ENCODE data around the gene ZNF296. TPM values are rescaled to one million over a fixed set of nuclear protein-coding genes. Genes with fewer than 3 reads are reported as not detected.

The ZNF296 gene
- total RNA-seq, 6 donors from 2014 or later, result 1.5 to 7.3 (median 2.4) TPM

DNA sequence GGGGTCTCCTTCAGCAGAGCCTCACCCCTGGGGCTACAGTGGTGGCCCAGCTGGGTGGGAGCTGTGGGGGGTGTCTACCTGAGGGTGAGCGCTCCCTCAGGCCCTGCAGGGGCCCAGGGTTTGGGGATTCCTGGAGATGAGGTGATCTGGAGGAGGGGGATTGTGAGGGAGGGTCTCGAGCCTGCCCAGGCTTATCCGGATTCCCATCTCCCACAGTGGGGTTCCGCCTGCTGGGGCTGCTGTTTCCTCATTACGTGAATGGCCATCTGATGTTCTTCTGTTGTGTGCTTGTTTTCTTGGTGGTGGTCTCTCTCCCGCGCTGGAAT is 21.1 kb upstream of the ZNF296 start:
- H3K9me3 ChIP-seq, result no peaks in the 10 kb centered on the region
- H3K4me3 ChIP-seq, result no peak overlapping the region
- DNase-seq, result no peak
- TF ChIP-seq POLR2A (IDR thresholded peaks at IDR 0.05) (no peak), CTCF (IDR thresholded peaks at IDR 0.05) (no peak), EP300 (IDR thresholded peaks at IDR 0.05) (no peak), POLR2AphosphoS5 (IDR thresholded peaks at IDR 0.05) (no peak)
- no peak for ATAC-seq (ENCODE audit: low FRiP score in 2 of 2)
- peaks cover 38 to 73% (median 50%) of the 10 kb centered on the region in 4 donors for H3K4me1 ChIP-seq
- peak overlapping the region in 2 of 4 donors; percentile 12 to 80 for H3K27ac ChIP-seq
- no peaks in the 10 kb centered on the region for H3K27me3 ChIP-seq
- no peaks in the 10 kb centered on the region for H3K36me3 ChIP-seq
- WGBS, 2 donors, result 81 to 92% methylated on average over 3 to 7 of the region's 7 CpGs

DNA sequence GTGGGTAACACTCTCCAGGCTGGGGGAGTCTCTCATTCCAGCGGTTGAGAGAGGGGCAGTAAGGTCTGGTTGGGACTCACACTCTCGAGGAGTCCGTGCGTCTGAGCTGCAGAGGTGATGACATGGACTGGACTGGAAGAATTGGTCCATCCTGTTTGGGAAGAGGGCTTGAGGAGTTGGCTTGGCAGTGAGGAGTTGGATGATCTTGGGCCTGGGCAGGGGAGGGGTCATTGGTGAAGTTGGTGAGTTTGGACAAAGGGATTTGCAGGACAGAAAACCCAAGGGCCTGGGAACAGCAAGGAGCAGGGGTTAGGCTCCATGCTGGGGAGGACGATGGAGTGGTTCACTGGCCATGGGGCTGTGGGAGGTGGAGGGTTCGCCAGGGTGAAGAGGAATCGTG is 20.4 kb upstream of the ZNF296 start:
- no peak overlapping the region for H3K27ac ChIP-seq
- no peak overlapping the region for H3K4me3 ChIP-seq
- no peaks in the 10 kb centered on the region for H3K27me3 ChIP-seq
- DNase-seq (no peak), ATAC-seq (ENCODE audit: low FRiP score in 2 of 2) (no peak)
- WGBS, 2 donors, result 88 to 89% methylated on average over 7 of the region's 7 CpGs
- peaks cover 38 to 66% (median 50%) of the 10 kb centered on the region in 4 donors for H3K4me1 ChIP-seq
- no peaks in the 10 kb centered on the region for H3K9me3 ChIP-seq
- H3K36me3 ChIP-seq, result no peaks in the 10 kb centered on the region
- TF ChIP-seq POLR2AphosphoS5 (IDR thresholded peaks at IDR 0.05), result no peak
- no peak for TF ChIP-seq POLR2A (IDR thresholded peaks at IDR 0.05)
- TF ChIP-seq CTCF (IDR thresholded peaks at IDR 0.05), result no peak
- no peak for TF ChIP-seq EP300 (IDR thresholded peaks at IDR 0.05)

DNA sequence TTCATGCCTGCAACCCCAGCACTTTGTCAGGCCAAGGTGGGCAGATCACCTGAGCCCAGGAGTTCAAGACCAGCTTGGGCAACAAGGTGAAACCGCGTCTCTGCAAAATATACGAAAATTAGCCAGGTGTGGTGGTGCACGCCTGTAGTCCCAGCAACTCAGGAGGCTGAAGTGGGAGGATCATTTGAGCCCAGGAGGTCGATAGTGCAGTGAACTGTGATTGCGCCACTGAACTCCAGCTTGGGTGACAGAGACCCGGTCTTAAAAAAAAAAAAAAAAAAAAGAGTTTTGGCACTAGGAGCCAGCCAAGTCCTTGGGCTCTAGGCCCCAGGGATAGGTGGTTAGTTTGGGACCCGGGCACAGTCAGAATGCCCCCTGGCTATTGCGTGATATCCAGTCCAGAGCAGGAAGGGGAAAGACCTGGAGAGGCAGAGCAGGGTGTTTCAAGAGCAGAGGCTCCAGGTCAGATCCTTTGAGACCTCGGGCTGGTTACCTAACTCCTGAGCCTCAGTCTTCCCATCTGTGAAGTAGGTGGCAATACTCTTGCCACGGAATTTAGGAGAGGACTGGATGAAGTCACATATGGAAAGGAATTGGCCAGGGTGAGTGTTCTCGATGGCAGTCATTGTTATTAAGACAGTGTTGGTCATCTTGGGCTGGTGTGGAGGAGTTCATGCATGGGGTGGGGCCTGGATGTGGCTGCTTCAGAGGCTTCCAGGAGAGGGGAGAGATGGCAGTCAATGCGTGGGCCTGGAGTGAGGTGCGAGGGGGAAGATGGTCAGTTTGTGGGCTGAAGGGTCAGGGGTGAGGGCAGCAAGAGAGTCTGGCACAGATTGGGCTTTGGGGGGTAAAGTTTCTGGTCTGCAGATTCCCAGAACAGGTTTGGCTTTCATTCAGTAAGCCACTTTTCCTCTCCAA is 19.5 kb upstream of the ZNF296 start:
- H3K4me1 ChIP-seq, result peaks cover 42 to 72% (median 55%) of the 10 kb centered on the region in 4 donors

DNA sequence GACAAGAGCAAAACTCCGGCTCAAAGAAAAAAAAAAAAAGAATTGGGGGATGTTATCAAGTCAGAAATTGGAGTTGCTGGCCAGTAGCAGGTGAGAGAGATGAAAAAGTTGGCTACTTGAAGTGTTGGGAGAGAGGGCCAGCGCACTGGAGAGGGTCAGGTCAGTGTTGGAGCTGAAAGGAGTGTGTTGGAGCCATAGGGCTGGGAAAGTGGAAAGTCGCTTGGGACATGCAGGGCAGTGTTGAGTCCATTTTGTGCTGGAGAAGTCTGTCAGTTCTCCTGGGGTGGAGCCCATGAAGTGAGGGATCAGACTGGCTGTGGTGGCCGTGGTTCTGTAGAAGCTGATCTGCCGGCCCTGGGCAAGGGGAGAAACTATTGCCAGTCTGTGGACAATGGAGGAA is 18.4 kb upstream of the ZNF296 start:
- DNase-seq (no peak), ATAC-seq (ENCODE audit: low FRiP score in 2 of 2) (no peak)
- no peak overlapping the region for H3K4me3 ChIP-seq
- H3K27me3 ChIP-seq, result no peaks in the 10 kb centered on the region
- H3K4me1 ChIP-seq, result peaks cover 44 to 73% (median 58%) of the 10 kb centered on the region in 4 donors
- H3K9me3 ChIP-seq, result no peaks in the 10 kb centered on the region
- 85 to 90% methylated on average over 5 of the region's 5 CpGs for WGBS, 2 donors
- H3K27ac ChIP-seq, result no peak overlapping the region
- H3K36me3 ChIP-seq, result peaks cover 0 to 10% (median 0%) of the 10 kb centered on the region in 4 donors
- TF ChIP-seq CTCF (IDR thresholded peaks at IDR 0.05), result no peak
- no peak for TF ChIP-seq EP300 (IDR thresholded peaks at IDR 0.05)
- TF ChIP-seq POLR2A (IDR thresholded peaks at IDR 0.05), result no peak
- no peak for TF ChIP-seq POLR2AphosphoS5 (IDR thresholded peaks at IDR 0.05)

More for the DNA sequence above, 19.5 kb upstream of the ZNF296 start:
- no peak overlapping the region for H3K4me3 ChIP-seq
- TF ChIP-seq POLR2A (IDR thresholded peaks at IDR 0.05), result no peak
- H3K36me3 ChIP-seq, result peaks cover 0 to under 1% (median 0%) of the 10 kb centered on the region in 4 donors
- no peaks in the 10 kb centered on the region for H3K27me3 ChIP-seq
- no peak for DNase-seq
- ATAC-seq (ENCODE audit: low FRiP score in 2 of 2), result no peak
- H3K27ac ChIP-seq, result no peak overlapping the region
- WGBS, 2 donors, result 90 to 92% methylated on average over 14 of the region's 14 CpGs
- no peaks in the 10 kb centered on the region for H3K9me3 ChIP-seq

DNA sequence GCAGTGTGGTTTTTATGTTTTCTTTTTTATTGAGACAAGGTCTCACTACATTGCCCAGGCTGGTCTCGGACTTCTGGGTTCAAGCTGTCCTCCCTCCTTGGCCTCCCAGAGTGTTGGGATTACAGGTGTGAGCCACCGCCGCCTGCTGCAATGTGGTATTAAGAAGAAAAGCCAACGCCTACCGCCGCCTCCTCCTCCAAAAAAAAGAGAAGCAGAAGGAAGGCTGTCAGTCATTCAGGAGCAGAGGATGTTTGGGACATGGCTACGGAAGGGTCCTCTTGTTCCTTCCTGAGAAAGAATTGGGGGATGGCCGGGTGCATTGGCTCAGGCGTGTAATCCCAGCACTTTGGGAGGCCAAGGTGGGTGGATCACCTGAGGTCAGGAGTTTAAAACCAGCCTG is 17.9 kb upstream of the ZNF296 start:
- Histone ChIP-seq H3K4me1 (peaks cover 44 to 67% (median 58%) of the 10 kb centered on the region in 4 donors), H3K36me3 (peaks cover 0 to 10% (median 0%) of the 10 kb centered on the region in 4 donors), H3K9me3 (no peaks in the 10 kb centered on the region), H3K27ac (no peak overlapping the region), H3K4me3 (peak overlapping the region; percentile 55 to 99 (median 84)), H3K27me3 (no peaks in the 10 kb centered on the region)
- ATAC-seq (ENCODE audit: low FRiP score in 2 of 2) (no peak), DNase-seq (no peak)
- 53 to 65% methylated on average over 9 of the region's 9 CpGs for WGBS, 2 donors
- no peak for TF ChIP-seq CTCF (IDR thresholded peaks at IDR 0.05)
- TF ChIP-seq POLR2AphosphoS5 (IDR thresholded peaks at IDR 0.05), result no peak
- no peak for TF ChIP-seq EP300 (IDR thresholded peaks at IDR 0.05)
- no peak for TF ChIP-seq POLR2A (IDR thresholded peaks at IDR 0.05)

Measured in upper lobe of left lung (tissue), 6 donors.